ENCODE data around the gene RAPGEF2.

GRCh38 chr4:159242427-159242826, 139.5 kb downstream of the RAPGEF2 start:
- TF ChIP-seq ZNF449 (tag by site-specific recombination; IDR thresholded peaks at IDR 0.05) (no peak), CTCF (tag by site-specific recombination; IDR thresholded peaks at IDR 0.05) (no peak), ZNF585B (tag by site-specific recombination; IDR thresholded peaks at IDR 0.05) (no peak), ZNF274 (IDR thresholded peaks at IDR 0.05; ENCODE audit: low read length) (no peak), ZNF274 (tag by site-specific recombination; IDR thresholded peaks at IDR 0.05; ENCODE audit: borderline replicate concordance) (no peak), PBX3 (CRISPR knock-in tag; IDR thresholded peaks at IDR 0.05) (no peak), HIC1 (tag by site-specific recombination; IDR thresholded peaks at IDR 0.05) (no peak), ZNF660 (tag by site-specific recombination; IDR thresholded peaks at IDR 0.05) (no peak), REST (tag by site-specific recombination; IDR thresholded peaks at IDR 0.05) (no peak), ZNF501 (tag by site-specific recombination; IDR thresholded peaks at IDR 0.05) (no peak), HOXD13 (CRISPR knock-in tag; IDR thresholded peaks at IDR 0.05; ENCODE audit: borderline replicate concordance) (no peak), ZNF785 (tag by site-specific recombination; IDR thresholded peaks at IDR 0.05) (no peak), YY1 (tag by site-specific recombination; IDR thresholded peaks at IDR 0.05) (no peak), ZNF561 (tag by site-specific recombination; IDR thresholded peaks at IDR 0.05; ENCODE audit: borderline replicate concordance) (no peak), GLI4 (tag by site-specific recombination; IDR thresholded peaks at IDR 0.05) (no peak)

All from HEK293 (cell line).